Upper lobe of left lung (tissue), 6 donors: ENCODE data around the gene HEATR5B. TPM values are rescaled to one million over a fixed set of nuclear protein-coding genes. Genes with fewer than 3 reads are reported as not detected.

Source experiments
- ATAC-seq, 2 donors: fragments of 200-7000 bp; cut with Tn5 transposase; one replicate each; pipeline ENCODE4 v1.9.1; 2022; ENCODE audit warnings: mild to moderate bottlenecking in 2 of 2, moderate library complexity in 2 of 2; ENCODE audit not compliant: low FRiP score in 2 of 2
- DNase-seq, 2 donors: peaks; one replicate each; pipeline ENCODE4 v3.0.0-alpha.2; 2019 to 2020
- H3K27ac ChIP-seq, 4 donors: fragments of 200-600 bp; sonication (generic); one replicate each; pipeline ENCODE4 v1.5.1; 2016 to 2019
- H3K27me3 ChIP-seq, 4 donors: fragments of 200-600 bp; sonication (generic); one replicate each; pipeline ENCODE4 v1.5.1; 2017 to 2019
- H3K36me3 ChIP-seq, 4 donors: fragments of 200-600 bp; sonication (generic); one replicate each; pipeline ENCODE4 v1.5.1; 2016 to 2019
- H3K4me1 ChIP-seq, 4 donors: fragments of 200-600 bp; sonication (generic); one replicate each; pipeline ENCODE4 v1.5.1; 2018 to 2019
- H3K4me3 ChIP-seq, 4 donors: fragments of 200-600 bp; sonication (generic); one replicate each; pipeline ENCODE4 v1.5.1; 2017 to 2019; ENCODE audit warnings: mild to moderate bottlenecking in 2 of 4, moderate library complexity in 1 of 4
- H3K9me3 ChIP-seq, 4 donors: fragments of 200-600 bp; sonication (generic); one replicate each; pipeline ENCODE4 v1.5.1; 2018 to 2019
- CTCF ChIP-seq, 6 experiments: fragments of 450-650 bp in 4 of 6; fragments of 200-600 bp in 2 of 6; sonication (generic) in 2 of 6; IDR thresholded peaks; one replicate each; pipeline ENCODE4 v1.5.1; 2016 to 2019; ENCODE audit warnings: antibody characterized with exemption in 6 of 6
- EP300 ChIP-seq, 4 donors: sonication (generic); formaldehyde crosslinking; IDR thresholded peaks; one replicate each; pipeline ENCODE4 v1.5.1; 2017; ENCODE audit warnings: antibody characterized with exemption in 4 of 4, control low read depth in 2 of 4
- POLR2A ChIP-seq, 4 donors: fragments of 450-650 bp; IDR thresholded peaks; one replicate each; pipeline ENCODE4 v1.5.1; 2016 to 2017; ENCODE audit warnings: antibody characterized with exemption in 4 of 4, mild to moderate bottlenecking in 2 of 4
- POLR2AphosphoS5 ChIP-seq, 2 donors: sonication (generic); formaldehyde crosslinking; IDR thresholded peaks; one replicate each; pipeline ENCODE4 v1.5.1; 2017; ENCODE audit warnings: antibody characterized with exemption in 2 of 2
- WGBS, 2 donors: methylation state at CpG; one replicate each; pipeline ENCODE4 v1.1.5; 2017 to 2018; 5-methylcytosine and 5-hydroxymethylcytosine counted together
- total RNA-seq, 6 donors: library from RNA; depleted of rRNA in 4 of 6; stranded (reverse); fragments of >200 nt in 4 of 6; gene quantifications; one replicate each; pipeline versions ENCODE4 v1.1.0 to v1.2.1, GENCODE V29; 2016 to 2021
- donor health status: DM: no; HTN: no; CAD: no; lungs with moderate emphysema.
- donor health status: DM: no; HTN: yes; CAD: no; lungs with severe emphysema.

Gene HEATR5B
- total RNA-seq, 6 donors from 2014 or later, result 24.3 to 52.4 (median 33.8) TPM

- no peak for ATAC-seq
- TF ChIP-seq POLR2A (IDR thresholded peaks at IDR 0.05), result no peak
- TF ChIP-seq POLR2AphosphoS5 (IDR thresholded peaks at IDR 0.05), result no peak
- no peak for TF ChIP-seq EP300 (IDR thresholded peaks at IDR 0.05)
- TF ChIP-seq CTCF (IDR thresholded peaks at IDR 0.05), result no peak
Observed at GRCh38 chr2:36975306-36975705, 108.9 kb downstream of the HEATR5B start.

GRCh38 chr2:36973320-36973719, 110.9 kb downstream of the HEATR5B start:
- ATAC-seq, result no peak
- Histone ChIP-seq H3K9me3 (no peaks in the 10 kb centered on the region), H3K27me3 (no peaks in the 10 kb centered on the region), H3K4me1 (no peaks in the 10 kb centered on the region), H3K36me3 (no peaks in the 10 kb centered on the region), H3K4me3 (no peak overlapping the region), H3K27ac (peak overlapping the region in 1 of 4 donors; percentile 54)
- TF ChIP-seq POLR2A (IDR thresholded peaks at IDR 0.05) (no peak), POLR2AphosphoS5 (IDR thresholded peaks at IDR 0.05) (no peak), EP300 (IDR thresholded peaks at IDR 0.05) (peak in 2 of 4 donors; percentile 33 to 51), CTCF (IDR thresholded peaks at IDR 0.05) (no peak)
- DNase-seq, result no peak
- WGBS, 2 donors, result 49 to 58% methylated on average over 2 of the region's 2 CpGs

More at GRCh38 chr2:36975306-36975705, 108.9 kb downstream of the HEATR5B start:
- H3K27ac ChIP-seq, result no peak overlapping the region
- H3K36me3 ChIP-seq, result peaks cover 0 to 9% (median 2%) of the 10 kb centered on the region in 4 donors
- H3K4me3 ChIP-seq, result no peak overlapping the region
- no peaks in the 10 kb centered on the region for H3K9me3 ChIP-seq
- no peak for DNase-seq
- H3K27me3 ChIP-seq, result no peaks in the 10 kb centered on the region
- H3K4me1 ChIP-seq, result no peaks in the 10 kb centered on the region
- 94 to 95% methylated on average over 8 of the region's 8 CpGs for WGBS, 2 donors

GRCh38 chr2:36971990-36972389, 112.2 kb downstream of the HEATR5B start:
- H3K27ac ChIP-seq, result no peak overlapping the region
- no peak overlapping the region for H3K4me3 ChIP-seq
- H3K4me1 ChIP-seq, result peaks cover 6 to 9% (median 8%) of the 10 kb centered on the region in 4 donors
- ATAC-seq (no peak), DNase-seq (no peak)
- no peak for TF ChIP-seq EP300 (IDR thresholded peaks at IDR 0.05)
- no peak for TF ChIP-seq POLR2AphosphoS5 (IDR thresholded peaks at IDR 0.05)
- TF ChIP-seq CTCF (IDR thresholded peaks at IDR 0.05), result no peak
- TF ChIP-seq POLR2A (IDR thresholded peaks at IDR 0.05), result no peak
- no peaks in the 10 kb centered on the region for H3K9me3 ChIP-seq
- no peaks in the 10 kb centered on the region for H3K36me3 ChIP-seq
- H3K27me3 ChIP-seq, result no peaks in the 10 kb centered on the region

- DNase-seq, result no peak
- TF ChIP-seq EP300 (IDR thresholded peaks at IDR 0.05) (no peak), POLR2A (IDR thresholded peaks at IDR 0.05) (no peak), CTCF (IDR thresholded peaks at IDR 0.05) (no peak), POLR2AphosphoS5 (IDR thresholded peaks at IDR 0.05) (no peak)
Observed at GRCh38 chr2:36967236-36967876, 116.8 kb downstream of the HEATR5B start.

More at GRCh38 chr2:36967236-36967876, 116.8 kb downstream of the HEATR5B start:
- ATAC-seq, result no peak
- Histone ChIP-seq H3K27ac (peak overlapping the region; percentile 84 to 98 (median 92)), H3K9me3 (no peaks in the 10 kb centered on the region), H3K4me1 (peaks cover 23 to 37% (median 31%) of the 10 kb centered on the region in 4 donors), H3K27me3 (no peaks in the 10 kb centered on the region), H3K36me3 (no peaks in the 10 kb centered on the region), H3K4me3 (peak overlapping the region; percentile 59 to 100 (median 96))
- WGBS, 2 donors, result 19 to 24% methylated on average over 15 of the region's 15 CpGs
